Uterus (tissue), 2 donors: Measurements from ENCODE around the gene MLIP.

ENCODE experiments used
- CTCF ChIP-seq, 4 experiments: fragments of 200-600 bp in 2 of 4; fragments of 450-650 bp in 2 of 4; sonication (generic) in 2 of 4; IDR thresholded peaks; one replicate each; pipeline ENCODE4 v1.5.1; 2016 to 2019; ENCODE audit warnings: antibody characterized with exemption in 4 of 4, mild to moderate bottlenecking in 2 of 4, moderate library complexity in 1 of 4
- POLR2A ChIP-seq, 2 donors: fragments of 450-650 bp; IDR thresholded peaks; one replicate each; pipeline ENCODE4 v1.6.1; 2016; ENCODE audit warnings: antibody characterized with exemption in 2 of 2, mild to moderate bottlenecking in 1 of 2, moderate library complexity in 1 of 2

GRCh38 chr6:54108271-54108670 is 3.0 kb upstream of the MLIP start:
- no peak for TF ChIP-seq CTCF (IDR thresholded peaks at IDR 0.05)
- TF ChIP-seq POLR2A (IDR thresholded peaks at IDR 0.05), result no peak
